MM.1S (cell line): ENCODE data around the gene ZNF154.

Experiments used
- CTCF ChIP-seq: fragments of 300-600 bp; sonication (generic); IDR thresholded peaks from 2 replicates; pipeline ENCODE4 v1.5.1; 2016; ENCODE audit warnings: antibody characterized with exemption, low read length, mixed read lengths
- EZH2 ChIP-seq: fragments of 300-600 bp; sonication (generic); optimal IDR thresholded peaks from 2 replicates; pipeline ENCODE3; 2017; ENCODE audit warnings: low read depth, mild to moderate bottlenecking, antibody characterized with exemption, low read length, mixed read lengths

DNA sequence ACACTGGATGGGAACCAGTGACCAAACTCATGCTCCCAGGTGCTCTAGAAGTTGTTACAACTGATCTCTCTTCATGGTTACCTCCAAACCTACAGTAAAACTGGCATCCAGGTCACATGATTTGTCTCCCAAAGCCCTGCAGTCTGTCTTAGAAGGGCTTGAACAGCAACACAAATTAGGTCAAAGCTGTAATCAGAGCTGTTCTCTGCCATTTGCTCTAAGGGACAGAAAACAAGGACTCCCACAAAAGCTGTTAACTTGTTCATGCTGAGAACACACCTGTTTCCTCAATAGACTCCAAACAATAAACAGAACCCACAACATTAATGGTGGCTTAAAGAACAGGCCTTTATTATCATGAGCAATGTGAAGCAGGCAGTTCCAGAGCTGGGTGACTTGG, 10.4 kb upstream of the ZNF154 start:
- TF ChIP-seq EZH2 = no peak
- no peak for TF ChIP-seq CTCF
